HG03558 (cell line): ENCODE measurements around the gene CA4.
A peak's percentile ranks its signal among the peaks of the same experiment; 100 is the strongest.

Source experiments
- ATAC-seq: cut with Tn5 transposase; IDR thresholded peaks from one replicate; pipeline ENCODE4 v1.9.1; 2021; ENCODE audit warnings: moderate number of reproducible peaks; ENCODE audit not compliant: unreplicated experiment; ENCODE audit errors: extremely low read depth

Gene CA4

DNA sequence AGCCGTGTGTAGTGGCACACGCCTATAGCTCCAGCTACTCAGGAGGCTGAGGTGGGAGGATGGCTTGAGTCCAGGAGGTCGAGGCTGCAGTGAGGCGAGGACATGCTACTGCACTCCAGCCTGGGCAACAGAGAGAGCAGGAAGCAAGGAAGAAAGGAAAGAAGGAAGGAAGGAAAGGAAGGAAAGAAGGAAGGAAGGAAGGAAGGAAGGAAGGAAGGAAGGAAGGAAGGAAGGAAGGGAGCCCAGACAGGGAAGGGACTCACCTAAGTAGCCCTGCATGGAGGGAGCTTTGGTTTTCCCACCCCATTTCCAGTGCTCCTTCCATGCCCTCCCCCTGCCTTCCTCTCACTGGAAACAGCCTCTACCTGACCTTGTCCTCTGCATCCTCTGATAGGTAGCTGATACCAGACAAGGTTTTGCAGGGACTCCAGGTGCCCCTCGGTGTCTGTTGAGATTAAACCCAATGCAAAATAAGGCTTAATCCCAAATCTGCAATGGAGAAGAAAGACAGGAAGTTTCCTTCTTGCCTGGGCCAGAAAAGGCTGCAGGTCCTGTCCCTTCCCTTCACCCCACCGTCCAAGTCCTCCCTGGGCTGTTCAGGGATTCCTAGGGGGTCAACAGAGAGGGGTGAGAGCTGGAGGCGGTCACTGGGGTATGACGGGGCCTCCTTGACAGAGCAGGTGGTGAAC, 21.5 kb upstream of the CA4 start:
- ATAC-seq, result no peak

DNA sequence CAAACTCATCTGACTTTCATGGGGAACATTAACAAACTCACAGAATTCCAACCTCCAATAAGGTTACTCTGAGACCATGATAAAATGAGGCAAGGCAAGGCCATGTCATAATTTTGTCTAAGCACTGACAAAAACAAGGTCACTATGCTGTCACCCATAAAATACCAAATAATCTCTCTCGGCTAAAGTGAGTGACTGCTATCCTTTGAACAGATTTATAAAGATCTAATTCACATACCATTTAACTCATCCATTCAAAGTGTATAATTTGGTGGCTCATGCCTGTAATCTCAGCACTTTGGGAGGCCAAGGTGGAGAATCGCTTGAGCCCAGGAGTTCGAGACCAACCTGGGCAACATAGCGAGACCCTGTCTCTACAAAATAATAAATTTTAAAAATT, 20.6 kb upstream of the CA4 start:
- no peak for ATAC-seq

DNA sequence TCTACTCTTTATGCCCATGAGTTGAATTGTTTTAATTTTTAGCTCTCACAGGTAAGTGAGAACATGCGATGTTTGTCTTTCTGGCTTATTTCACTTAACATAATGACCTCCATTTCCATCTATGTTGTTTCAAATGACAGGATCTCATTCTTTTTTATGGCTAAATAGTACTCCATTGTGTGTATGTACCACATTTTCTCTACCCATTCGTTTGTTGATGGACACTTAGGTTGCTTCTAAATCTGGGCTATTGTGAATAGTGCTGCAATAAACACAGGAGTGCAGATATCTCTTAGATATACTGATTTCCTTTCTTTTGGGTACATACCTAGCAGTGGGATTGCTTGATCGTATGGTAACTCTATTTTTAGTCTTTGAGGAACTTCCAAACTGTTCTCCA, 19.3 kb upstream of the CA4 start:
- no peak for ATAC-seq

DNA sequence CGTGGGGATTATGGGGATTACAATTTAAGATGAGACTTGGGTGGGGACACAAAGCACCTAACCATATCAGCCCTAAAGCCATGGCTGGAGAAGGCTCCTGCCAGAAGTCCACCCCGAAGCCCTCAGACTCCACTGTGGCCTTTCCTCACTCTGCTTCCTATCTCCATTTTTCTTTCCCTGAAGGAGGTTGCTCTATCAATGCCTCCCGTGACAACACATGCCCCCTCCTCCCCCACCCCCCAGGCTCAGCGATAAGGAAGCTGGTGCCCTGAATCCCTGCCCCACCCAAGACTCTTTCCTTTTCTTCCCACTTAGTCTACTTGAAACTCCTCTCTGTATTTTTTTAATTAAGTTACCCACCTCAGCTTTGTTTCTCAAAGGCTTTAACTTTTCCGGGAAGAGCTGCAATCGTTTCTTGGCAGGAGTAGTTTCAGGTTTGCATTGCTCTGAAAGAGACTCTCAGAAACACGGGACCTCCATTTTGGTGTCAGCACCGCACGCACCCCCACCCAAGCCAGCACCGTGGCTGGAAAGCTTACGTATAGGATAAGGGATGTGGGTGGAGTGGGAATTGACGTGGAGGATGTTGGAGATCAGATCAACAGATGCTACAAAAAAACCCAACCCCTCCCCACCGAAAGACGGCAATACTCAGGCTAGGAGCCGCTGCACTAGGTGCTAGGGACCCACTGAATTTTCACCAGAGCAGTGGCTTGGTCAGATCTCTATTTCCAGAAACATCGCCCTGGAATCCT, 15.2 kb upstream of the CA4 start:
- no peak for ATAC-seq

DNA sequence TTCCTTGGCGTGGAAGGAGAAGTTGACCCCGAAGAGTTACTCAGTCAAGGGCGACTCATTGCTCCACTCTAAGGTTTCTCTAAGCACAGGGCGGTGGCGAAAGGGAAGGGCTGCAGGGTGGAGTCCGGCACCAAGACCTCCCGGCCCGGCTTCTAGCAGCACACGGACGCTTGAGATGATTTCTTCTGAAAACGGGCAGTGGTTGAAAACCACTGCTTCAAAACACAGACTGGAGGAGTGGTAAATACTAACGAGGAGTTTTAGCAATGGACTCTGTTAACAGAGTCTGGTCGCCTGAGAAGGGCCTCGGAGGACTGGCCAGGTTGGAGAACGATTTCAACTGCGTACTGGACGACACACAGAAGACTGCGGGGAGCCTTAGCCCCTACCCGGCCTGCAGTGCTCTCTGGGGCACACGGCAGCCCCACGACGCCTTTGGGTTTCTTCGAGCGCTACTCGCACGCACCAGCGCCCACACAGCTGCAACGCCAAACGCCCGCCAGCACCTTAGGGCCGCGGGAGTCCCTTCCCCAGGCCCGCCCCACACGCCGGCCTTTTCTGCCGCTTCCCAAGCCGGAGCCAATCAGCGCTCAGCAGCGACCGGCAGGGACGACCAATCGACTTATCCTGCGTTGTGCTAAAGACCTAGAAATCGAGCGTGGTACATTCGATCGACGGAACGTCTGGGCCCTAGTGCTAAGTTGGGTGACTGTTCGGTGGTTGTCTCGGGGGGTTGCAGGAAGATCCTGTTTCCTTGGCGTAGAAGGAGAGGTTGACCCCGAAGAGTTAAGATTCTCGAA, 14.4 kb upstream of the CA4 start:
- ATAC-seq, result peak; percentile 67

DNA sequence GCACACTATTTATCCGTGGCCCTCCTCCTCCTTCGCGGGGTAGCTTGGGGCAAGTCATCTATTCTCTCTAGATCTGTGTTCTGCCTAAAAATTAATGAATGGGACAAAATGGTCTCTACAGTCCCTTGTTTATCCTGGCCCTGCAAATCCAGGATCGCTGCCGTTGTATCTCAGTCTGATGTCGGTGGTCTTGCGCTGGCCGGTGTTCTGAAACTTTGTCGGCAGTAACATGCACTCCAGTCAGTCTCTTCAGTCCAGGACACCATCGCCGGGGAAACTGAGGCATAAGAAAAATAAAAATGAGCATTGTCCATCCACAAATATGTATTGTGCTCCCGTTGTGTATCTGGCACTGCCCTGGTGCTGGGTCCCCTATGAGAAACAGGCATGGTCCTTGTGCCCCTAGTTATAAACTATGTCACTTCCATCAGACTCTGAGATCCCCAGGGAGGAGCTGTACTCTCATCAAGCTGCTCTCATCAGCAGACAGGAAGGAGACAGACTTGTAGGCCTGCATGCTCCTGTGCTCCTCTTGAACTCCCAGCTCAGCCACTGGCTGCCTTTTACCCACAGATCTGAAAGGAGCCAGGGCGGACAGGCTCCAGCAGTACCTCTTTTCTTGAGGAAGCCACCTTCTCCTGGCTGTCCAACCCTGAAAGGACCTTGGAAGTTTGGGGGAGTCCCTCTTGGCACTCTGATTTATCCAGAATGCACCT, 13.7 kb upstream of the CA4 start:
- no peak for ATAC-seq

DNA sequence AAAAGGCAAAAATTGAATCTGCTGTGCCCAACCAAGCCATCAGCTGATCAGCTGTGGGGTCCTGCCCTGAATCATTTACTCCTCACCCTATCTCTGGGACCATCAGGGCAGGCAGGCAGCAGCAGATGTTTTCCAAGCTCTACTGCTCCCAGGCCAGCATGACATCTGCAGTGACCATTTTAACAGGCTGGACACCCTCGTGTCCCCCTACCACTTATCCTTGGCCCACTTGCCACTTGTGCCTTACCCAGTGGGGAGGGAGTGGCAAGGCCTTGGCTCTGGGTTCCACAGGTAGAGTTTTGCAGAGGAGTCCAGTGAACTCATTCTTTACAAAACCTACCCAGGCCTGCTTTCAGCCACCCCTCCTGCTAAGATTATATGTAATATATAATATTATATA, 12.0 kb upstream of the CA4 start:
- ATAC-seq, result no peak

DNA sequence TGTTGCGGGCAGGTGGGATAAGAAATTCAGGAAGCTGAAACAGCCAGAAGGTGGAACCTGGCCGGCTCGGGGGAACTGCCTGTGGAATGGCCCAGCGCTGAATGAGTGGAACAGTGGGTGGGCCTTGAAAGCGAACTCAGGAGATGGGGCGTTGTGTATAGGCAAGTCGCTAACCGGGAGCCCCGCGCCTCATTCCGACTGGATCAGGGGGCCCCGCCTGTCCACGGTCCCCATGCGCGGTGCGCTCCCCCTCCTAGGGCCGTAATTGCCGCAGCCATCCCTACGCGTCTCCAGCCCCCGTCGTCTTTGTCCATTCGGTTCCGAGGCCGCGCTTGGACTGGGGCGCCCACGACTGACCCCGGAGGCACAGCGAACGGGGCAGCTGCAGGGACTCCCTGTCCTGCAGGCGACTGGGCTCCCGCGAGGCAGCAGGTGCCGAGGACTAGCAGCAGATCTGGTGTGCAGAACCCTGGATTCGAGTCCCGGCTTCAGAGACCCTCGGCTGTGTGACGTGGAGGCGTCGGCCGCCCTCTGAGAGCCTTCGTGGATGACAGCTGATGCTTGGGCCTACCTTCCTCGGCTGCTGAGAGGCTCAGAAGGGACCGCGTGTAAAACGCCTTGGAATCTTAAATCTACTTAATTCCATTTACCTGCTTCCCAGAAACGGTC, 10.9 kb upstream of the CA4 start:
- no peak for ATAC-seq

DNA sequence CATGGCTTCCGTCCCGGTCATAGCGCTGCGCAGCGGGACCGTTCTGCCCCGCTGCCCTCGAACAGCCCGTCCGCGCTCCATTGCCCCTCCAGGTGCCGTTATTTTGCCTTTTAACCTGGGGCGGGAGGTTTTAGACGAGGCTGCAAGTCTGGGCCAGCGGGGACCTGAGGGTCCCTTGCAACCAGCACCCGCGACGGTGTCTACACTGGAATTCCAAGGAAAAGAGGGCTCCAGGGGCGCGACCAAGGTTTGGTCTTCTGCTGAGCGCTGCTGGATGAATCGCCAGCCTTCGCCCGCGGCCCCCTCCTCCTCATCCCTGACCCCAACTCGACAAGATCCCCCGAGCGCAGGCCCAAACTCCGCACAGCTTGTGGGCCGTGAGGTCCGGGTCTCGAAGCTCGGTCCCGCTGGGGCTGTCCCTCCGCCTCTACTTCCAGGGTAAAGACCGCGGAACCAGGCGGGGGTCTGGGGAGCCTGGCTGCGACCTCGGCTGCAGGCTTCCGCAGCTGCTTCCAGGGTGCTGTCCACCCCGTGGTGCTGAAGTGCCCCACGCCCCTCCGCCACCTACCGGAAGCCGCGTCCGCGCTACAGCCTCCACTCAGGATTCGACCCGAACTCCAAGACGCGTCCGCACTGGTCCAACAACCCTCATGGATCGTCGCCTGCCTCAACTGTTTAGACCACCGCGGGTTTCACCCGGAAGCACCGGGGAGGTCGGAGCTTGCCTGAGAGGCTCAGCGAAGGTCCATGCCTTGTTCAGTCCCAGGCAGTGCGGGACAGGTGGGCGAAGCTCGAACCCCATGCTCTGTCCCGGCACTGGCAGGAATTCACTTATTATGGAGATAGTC, 10.1 kb upstream of the CA4 start:
- ATAC-seq, result no peak

DNA sequence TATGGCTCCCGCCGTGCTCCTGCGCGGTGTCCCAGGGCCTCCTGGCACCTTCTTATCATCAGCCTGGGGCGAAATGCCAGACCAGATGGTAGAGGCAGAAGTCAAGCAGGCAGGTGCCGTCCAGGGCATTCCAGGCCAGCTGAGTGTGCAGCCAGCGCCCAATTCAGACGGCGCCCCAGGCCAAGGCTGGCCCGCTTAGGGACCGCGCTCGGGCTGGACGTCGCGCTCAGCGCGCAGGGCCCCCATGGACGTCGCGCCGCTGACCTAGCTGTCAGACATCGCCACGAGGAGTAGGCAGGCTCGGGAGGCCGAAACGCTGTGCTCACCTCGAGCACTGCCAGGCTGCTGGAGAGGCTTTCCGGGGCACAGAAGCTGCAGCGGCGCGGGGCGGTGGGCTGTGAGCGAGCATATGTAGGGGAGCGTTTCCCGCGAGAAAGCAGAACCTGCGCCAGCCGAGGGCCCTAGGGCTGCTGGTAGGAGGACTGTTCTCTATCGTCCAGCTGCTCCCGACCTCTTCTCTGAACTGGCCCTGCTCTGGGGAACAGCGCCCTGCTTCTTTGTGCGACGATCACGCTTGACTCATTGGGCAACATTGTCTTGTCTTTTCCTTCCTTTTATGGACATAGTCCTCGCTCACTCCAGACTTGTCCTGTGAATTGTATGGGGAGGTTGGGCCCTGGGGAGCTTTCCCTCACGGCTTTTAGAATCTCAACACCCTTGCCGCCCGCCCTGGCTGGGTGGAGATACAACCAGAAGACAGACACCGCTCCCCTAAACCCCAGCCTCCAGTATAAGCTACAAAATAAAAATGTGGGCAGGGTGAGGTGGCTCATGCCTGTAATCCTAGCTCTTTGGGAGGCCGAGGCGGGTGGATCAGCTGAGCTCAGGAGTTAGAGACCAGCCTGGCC, 8.4 kb upstream of the CA4 start:
- ATAC-seq, result no peak

DNA sequence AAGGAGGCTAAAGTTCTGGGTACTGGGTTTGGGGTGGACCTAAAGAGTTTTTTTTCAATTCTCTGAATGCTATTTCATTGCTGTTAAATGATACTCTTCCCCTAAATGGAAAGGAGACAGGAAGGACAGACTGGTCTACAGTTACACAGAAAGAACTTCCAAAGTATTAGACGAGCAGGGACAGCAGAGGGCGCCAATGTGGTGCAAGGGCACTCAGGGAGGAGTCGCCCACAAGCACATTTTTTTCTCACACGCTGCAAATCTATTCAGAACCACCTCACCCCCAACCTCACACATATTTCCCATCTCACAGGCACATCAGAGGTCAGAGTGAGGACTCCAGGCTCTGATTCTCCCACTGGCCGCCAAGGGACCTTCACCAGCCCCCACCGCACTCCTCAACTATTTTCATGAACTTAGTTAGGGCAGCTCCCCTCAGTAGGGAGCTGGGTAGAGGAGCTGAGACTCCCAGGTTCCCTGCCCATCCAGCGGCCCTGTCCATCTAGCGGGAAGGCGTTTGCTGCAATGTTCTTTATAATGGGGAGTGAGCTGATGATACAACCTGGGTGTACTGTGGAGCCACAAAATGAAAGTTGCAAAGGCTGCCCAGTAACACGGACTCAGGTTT, 6.8 kb upstream of the CA4 start:
- no peak for ATAC-seq

DNA sequence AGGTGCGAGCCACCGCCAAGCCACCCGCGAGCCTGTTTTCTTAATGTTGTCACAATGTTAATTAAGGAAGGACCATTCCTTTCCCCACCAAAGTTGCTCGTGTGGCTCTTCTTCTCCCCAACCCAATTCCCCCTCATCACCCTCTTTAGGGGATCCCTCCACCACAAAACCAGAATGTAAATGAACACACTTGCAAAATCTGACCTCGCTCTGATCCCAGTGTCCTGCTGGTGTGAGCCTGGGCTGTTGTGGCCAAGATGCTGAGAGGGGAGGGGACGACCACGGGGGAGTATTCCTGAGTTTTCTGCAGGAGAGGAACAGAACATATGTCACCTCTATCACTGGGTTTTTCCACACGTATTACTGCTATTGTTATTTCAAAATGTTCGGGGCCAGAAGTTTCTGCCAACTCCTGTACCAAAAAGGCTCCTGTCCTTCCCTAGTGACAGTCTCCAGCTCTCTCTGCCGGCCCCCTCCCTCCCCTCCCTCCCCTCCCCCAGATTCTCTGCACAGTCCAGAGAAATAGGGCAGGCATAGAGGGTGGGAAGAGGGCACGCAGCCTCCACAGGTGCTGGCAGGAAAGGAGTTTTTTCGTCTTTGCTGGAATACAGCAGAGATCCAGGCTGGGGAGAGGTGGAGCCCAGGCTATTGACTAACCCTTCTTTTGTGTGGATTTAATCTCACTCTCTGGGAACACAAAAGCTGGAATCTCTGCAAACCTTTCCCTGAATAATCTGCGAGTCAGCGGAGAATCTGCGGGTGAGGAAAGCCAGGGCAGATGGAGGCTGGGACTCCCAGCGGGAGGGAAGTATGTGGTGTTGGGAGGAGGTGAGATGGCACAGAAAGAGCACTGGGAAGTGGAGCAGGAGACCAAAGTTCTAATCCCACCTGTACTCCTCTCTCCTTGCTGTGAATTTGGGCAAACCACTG, 4.5 kb upstream of the CA4 start:
- ATAC-seq, result no peak

DNA sequence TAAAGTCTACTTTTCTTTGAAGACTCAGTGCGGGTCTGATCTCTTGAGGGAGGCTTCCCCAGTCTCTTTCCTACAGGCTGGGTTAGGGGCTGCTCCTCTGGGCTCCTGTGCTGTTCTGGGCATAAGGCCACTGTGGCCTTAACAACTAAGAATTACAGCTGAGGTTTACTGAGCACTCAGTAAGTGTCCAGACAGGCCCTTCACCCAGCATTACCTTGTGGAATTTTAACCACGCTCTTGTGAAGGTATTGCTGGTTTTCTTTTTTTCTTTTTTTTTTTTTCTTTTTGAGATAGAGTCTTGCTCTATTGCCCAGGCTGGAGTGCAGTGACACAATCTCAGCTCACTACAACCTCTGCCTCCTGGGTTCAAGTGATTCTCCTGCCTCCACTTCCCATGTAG, 3.6 kb upstream of the CA4 start:
- no peak for ATAC-seq

DNA sequence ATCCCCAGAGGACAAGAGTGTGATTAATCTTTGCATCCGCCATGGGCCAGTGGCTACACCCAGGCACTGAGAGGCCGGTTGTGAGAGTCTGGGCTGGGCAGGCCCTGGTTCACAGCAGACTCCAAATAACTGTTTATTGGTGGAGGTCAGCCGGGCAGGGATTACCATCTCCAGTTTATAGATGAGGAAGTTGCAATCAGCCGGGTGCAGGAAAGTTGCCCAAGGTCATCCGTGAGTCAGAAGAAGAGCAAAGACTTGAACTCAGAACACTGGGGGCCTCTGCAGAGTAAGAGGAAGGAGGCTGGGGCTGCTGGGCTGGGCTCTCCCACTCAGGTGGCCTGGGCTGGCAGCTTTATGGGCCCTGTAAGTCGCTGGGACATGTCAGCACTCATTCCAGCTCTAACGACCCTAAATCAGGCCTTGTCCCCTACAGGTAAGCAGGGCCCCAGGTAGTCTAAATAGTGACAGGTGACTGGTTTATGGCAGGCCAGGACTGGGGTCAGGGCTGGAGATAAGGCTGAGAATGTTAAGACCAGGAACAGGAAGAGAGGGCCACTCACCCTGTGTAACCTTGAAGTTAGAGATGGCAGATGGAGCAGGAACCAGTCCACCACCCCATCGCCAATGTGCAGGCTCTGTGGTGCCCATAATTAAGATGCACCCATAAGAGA, 2.1 kb upstream of the CA4 start:
- ATAC-seq, result no peak

DNA sequence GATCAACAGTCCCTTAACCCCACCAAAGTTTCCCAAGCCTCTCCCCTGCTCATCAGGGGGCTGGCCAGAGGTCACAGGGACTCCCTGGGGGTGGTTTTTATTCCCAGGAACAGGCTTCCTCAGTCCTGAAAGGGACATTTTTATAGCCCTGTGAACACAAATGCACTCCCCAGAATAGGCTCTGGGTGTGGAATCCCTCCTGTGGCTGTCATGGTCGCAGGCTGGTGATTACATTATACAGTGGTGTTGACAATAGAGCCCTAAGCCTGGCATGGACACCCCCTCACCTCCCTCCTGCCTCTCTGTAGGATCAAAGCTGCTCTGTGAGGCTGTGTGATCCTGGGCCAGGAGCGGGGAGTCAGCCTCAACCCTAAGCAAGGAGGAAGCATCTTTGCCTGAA, 1.4 kb upstream of the CA4 start:
- no peak for ATAC-seq

DNA sequence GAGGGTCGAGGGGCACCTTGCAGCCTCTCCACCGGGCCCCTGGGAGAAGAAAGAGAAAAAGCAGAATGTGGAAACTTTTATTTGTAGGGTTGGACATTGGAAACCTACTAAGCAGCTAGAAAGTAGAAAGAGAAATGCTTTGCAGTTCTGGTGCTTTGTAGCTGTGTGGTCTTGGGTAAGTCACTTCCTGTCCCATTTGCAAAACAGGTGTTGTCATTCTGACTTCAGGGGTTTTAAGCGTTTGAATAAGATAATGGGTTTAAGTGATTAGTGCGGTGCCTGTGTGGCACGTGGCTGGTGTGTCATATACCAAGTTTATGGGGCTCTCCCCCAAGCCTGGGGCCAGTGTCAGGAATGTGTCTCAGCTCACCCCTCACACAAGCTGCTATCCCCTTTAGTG, 1.6 kb downstream of the CA4 start:
- ATAC-seq, result no peak
